Upper lobe of right lung (tissue), 1 donor: ENCODE measurements around the gene DIS3L2. TPM values are rescaled to one million over a fixed set of nuclear protein-coding genes. Genes with fewer than 3 reads are reported as not detected.

Experiments
- ATAC-seq: fragments of 200-7000 bp; cut with Tn5 transposase; one replicate; pipeline ENCODE4 v1.9.1; 2020; ENCODE audit warnings: mild to moderate bottlenecking, moderate library complexity
- DNase-seq: peaks from one replicate; pipeline ENCODE4 v3.0.0-alpha.2; 2020
- H3K27ac ChIP-seq: fragments of 200-600 bp; one replicate; pipeline ENCODE4 v1.8.0; 2022
- H3K27me3 ChIP-seq: fragments of 200-600 bp; one replicate; pipeline ENCODE4 v1.8.0; 2022; ENCODE audit warnings: mild to moderate bottlenecking
- H3K36me3 ChIP-seq: fragments of 200-600 bp; one replicate; pipeline ENCODE4 v1.8.0; 2022
- H3K4me1 ChIP-seq: fragments of 200-600 bp; one replicate; pipeline ENCODE4 v1.8.0; 2022
- H3K4me3 ChIP-seq: fragments of 200-600 bp; one replicate; pipeline ENCODE4 v1.8.0; 2022; ENCODE audit warnings: mild to moderate bottlenecking
- H3K9me3 ChIP-seq: fragments of 200-600 bp; one replicate; pipeline ENCODE4 v1.8.0; 2022
- CTCF ChIP-seq: fragments of 200-600 bp; IDR thresholded peaks from one replicate; pipeline ENCODE4 v1.8.0; 2022; ENCODE audit warnings: antibody characterized with exemption
- intact Hi-C: fragments of 100-400 bp; cut with DNase I; formaldehyde crosslinking; loops from one replicate; pipeline ENCODE4 v1.11.0; 2022
- total RNA-seq: library from RNA; stranded (reverse); fragmentation: NEBNext Ultra II Directional; extraction: Animal tissue kit (Norgen Biotek cat#: 25700); gene quantifications from one replicate; pipeline ENCODE4 v1.2.1, GENCODE V29; 2021
- donor health status: DM: no; HTN: yes; CAD: no; lungs with severe emphysema.

DIS3L2 gene
- total RNA-seq, 1 donor from 2014 or later: 35.8 TPM

- no peak overlapping the region for H3K27ac ChIP-seq
- TF ChIP-seq CTCF: no peak
- H3K4me1 ChIP-seq: no peaks in the 10 kb centered on the region
- no peak overlapping the region for H3K4me3 ChIP-seq
- H3K27me3 ChIP-seq: peaks cover 56% of the 10 kb centered on the region
- intact Hi-C loops: no loop called here
- no peaks in the 10 kb centered on the region for H3K36me3 ChIP-seq
- ATAC-seq (peak; percentile 43), DNase-seq (peak; percentile 62)
- H3K9me3 ChIP-seq: no peaks in the 10 kb centered on the region
Measured at GRCh38 chr2:232350804-232351685, 389.5 kb downstream of the DIS3L2 start.

- no peak overlapping the region for H3K27ac ChIP-seq
- ATAC-seq (no peak), DNase-seq (peak; percentile 60)
- no peaks in the 10 kb centered on the region for H3K9me3 ChIP-seq
- no peaks in the 10 kb centered on the region for H3K36me3 ChIP-seq
- TF ChIP-seq CTCF: no peak
- H3K4me3 ChIP-seq: no peak overlapping the region
- intact Hi-C loops: no loop called here
- no peaks in the 10 kb centered on the region for H3K4me1 ChIP-seq
- peaks cover 56% of the 10 kb centered on the region for H3K27me3 ChIP-seq
Measured at GRCh38 chr2:232351686-232352510, 390.4 kb downstream of the DIS3L2 start.

GRCh38 chr2:232352511-232353091 is 391.1 kb downstream of the DIS3L2 start:
- peaks cover 56% of the 10 kb centered on the region for H3K27me3 ChIP-seq
- TF ChIP-seq CTCF: no peak

DNA sequence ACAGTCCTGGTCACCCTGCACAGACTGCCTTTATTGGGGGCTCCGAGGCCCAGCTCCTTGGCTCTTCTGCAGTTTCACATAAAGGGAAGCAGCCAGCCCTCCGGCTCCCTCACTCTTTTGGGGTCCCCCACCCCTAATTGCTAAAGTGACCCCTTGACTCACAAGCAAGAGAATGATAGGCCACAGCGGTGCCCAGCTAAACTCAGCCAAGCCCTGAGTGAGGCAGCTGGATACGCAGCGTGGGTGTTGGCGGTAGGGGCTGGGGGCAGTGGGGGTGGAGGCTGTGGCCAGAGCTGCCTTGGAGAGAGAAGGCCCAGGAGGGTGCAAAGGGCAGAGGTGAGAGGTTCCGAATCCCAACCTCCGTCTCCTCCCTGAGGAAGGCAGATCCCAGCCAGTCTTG is 391.6 kb downstream of the DIS3L2 start:
- Histone ChIP-seq H3K4me3 (no peak overlapping the region), H3K4me1 (no peaks in the 10 kb centered on the region), H3K9me3 (no peaks in the 10 kb centered on the region), H3K27me3 (peaks cover 56% of the 10 kb centered on the region), H3K36me3 (no peaks in the 10 kb centered on the region), H3K27ac (no peak overlapping the region)
- DNase-seq: peak; percentile 52
- no peak for ATAC-seq
- no peak for TF ChIP-seq CTCF
- intact Hi-C loops: no loop called here

More at GRCh38 chr2:232352511-232353091, 391.1 kb downstream of the DIS3L2 start:
- H3K36me3 ChIP-seq: no peaks in the 10 kb centered on the region
- ATAC-seq (no peak), DNase-seq (peak; percentile 60)
- H3K4me1 ChIP-seq: no peaks in the 10 kb centered on the region
- intact Hi-C loops: no loop called here
- H3K9me3 ChIP-seq: no peaks in the 10 kb centered on the region
- H3K4me3 ChIP-seq: no peak overlapping the region
- H3K27ac ChIP-seq: no peak overlapping the region

GRCh38 chr2:232353660-232354059 is 392.1 kb downstream of the DIS3L2 start:
- Histone ChIP-seq H3K4me3 (no peak overlapping the region), H3K4me1 (no peaks in the 10 kb centered on the region), H3K9me3 (no peaks in the 10 kb centered on the region), H3K36me3 (no peaks in the 10 kb centered on the region), H3K27ac (no peak overlapping the region), H3K27me3 (peaks cover 56% of the 10 kb centered on the region)
- intact Hi-C loops: no loop called here
- ATAC-seq: no peak
- peak; percentile 3 for DNase-seq
- no peak for TF ChIP-seq CTCF
